Activated naive CD8-positive, alpha-beta T cell treated with anti-CD3 and anti-CD28 coated beads for 36 hours (primary cell): ENCODE results near the gene LAMTOR2. TPM values are rescaled to one million over a fixed set of nuclear protein-coding genes. Genes with fewer than 3 reads are reported as not detected.

Experiments
- DNase-seq: peaks from one replicate; pipeline ENCODE4 v3.0.0; 2021
- H3K27ac Mint-ChIP-seq: one replicate; pipeline ENCODE4 v1.8.0; 2022; ENCODE audit warnings: mild to moderate bottlenecking, moderate library complexity, mixed read lengths
- H3K27me3 Mint-ChIP-seq: one replicate; pipeline ENCODE4 v1.8.0; 2022; ENCODE audit warnings: mild to moderate bottlenecking, mixed read lengths
- H3K36me3 Mint-ChIP-seq: one replicate; pipeline ENCODE4 v1.8.0; 2021; ENCODE audit warnings: mild to moderate bottlenecking, mixed read lengths
- H3K4me1 Mint-ChIP-seq: one replicate; pipeline ENCODE4 v1.8.0; 2021; ENCODE audit warnings: mixed read lengths
- H3K4me3 Mint-ChIP-seq: one replicate; pipeline ENCODE4 v1.8.0; 2022; ENCODE audit warnings: mild to moderate bottlenecking, moderate library complexity, mixed read lengths
- H3K9me3 Mint-ChIP-seq: one replicate; pipeline ENCODE4 v1.8.0; 2022; ENCODE audit warnings: mixed read lengths
- total RNA-seq, 2 experiments: library from RNA; stranded (reverse); gene quantifications; one replicate each; pipeline ENCODE4 v1.2.3, GENCODE V29; 2021

The LAMTOR2 gene
- total RNA-seq: 10 to 100 TPM; 45.9 to 49.1 TPM

DNA sequence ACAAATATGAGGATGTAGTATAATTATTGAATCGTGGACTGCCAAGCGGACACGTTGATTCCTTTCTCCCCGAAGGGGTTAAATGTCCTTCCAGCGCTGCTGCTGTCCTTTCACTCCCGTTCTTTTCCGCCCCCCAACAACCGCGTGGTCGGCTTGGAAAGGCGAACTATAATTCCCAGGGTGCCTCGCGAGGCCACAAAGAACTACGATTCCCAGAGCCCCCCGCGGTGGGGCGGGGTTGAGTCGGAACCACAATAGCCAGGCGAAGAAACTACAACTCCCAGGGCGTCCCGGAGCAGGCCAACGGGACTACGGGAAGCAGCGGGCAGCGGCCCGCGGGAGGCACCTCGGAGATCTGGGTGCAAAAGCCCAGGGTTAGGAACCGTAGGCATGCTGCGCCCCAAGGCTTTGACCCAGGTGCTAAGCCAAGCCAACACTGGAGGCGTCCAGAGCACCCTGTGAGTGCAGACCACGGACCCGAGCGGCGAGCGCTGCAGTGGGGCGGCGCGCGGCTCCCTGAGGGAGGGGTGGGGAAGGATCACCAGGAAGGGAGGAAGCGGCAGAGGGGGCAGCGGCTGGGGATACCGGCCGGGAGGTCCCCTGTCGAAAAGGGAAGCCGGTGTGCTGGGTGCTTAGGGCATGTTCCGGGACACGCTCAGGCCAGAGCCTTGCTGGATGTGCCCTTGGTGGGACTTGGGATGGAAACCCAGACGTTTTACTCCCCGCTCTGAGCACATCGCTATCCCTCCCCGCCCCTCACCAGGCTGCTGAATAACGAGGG is at the start of gene LAMTOR2:
LAMTOR2 (plus strand) TSS at position 283 of the 781 bp plus-strand sequence; CDS start at position 391, 108 bp downstream.
- DNase-seq: peak; percentile 97
- peak within 1 kb of the TSS; percentile 95 for H3K4me3 Mint-ChIP-seq
- no peaks in the 10 kb centered on the region for H3K27me3 Mint-ChIP-seq
- H3K27ac Mint-ChIP-seq: peak within 1 kb of the TSS; percentile 93
- no peaks in the 10 kb centered on the region for H3K9me3 Mint-ChIP-seq
- H3K36me3 Mint-ChIP-seq: peaks cover 7% of the 10 kb centered on the region
- H3K4me1 Mint-ChIP-seq: peaks cover 32% of the 10 kb centered on the region

- Mint-ChIP-seq H3K36me3 (peaks cover 7% of the 10 kb centered on the region), H3K4me1 (peaks cover 14% of the 10 kb centered on the region), H3K27me3 (no peaks in the 10 kb centered on the region), H3K4me3 (no peak overlapping the region), H3K9me3 (no peaks in the 10 kb centered on the region), H3K27ac (no peak overlapping the region)
- no peak for DNase-seq
These were observed 49.6 kb upstream of the LAMTOR2 start for GRCh38 chr1:156004843-156005584.

DNA sequence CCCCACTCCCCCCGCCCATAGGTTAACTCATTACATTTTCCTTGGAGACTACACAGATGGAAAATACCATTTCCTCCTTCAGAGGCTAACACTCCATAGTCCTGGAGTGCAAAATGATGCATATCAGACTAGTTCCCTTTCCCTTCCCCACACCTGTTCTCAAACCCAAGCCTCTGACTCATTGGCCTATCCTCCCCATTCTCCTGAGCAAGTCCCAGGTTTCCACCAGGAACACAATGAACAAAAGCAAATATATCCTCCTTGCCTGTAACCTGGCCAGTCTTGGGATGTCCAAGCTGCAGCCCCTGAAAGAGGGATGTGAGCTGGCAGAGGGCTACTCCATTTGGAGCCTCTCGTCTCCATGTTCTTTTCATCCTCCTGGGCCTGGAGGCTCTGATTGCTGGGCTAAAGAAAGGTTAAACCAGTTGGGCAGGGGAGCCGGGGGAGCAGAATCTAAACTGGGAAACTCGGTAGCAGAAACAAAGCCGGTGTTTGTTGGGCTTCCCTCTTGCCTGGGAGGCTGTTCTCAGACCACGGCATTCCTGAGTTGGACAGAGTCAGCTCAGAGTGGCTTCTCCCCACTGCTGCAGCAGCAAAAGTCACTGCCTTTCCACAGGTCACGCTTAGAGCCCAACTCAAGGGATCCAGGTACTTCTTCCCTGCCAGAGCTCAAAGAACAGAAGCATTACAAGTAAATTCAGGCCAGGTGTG is 47.8 kb upstream of the LAMTOR2 start:
- no peak overlapping the region for H3K27ac Mint-ChIP-seq

DNA sequence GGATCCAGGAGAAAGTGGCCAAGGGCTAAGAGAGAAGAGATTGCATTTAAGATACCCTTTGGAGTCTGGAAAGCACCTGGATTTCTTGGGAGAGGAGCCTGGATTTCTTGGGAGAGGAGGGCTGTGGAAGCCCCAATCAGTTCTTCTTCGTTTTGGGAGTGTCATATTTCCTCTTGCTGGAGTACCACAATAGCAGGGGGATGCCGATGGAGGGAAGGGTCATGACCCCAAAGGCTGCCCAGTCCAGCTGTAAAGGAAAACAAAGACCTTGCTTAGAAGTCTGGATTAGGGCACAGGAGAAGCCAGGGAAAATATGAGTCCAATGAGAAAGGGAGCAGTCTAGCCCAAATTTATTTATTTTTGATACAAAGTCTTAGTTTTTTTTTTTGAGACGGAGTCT is 45.2 kb upstream of the LAMTOR2 start:
- no peak for DNase-seq
- Mint-ChIP-seq H3K27ac (no peak overlapping the region), H3K36me3 (peaks cover 21% of the 10 kb centered on the region), H3K4me3 (no peak overlapping the region), H3K9me3 (no peaks in the 10 kb centered on the region), H3K4me1 (peaks cover 15% of the 10 kb centered on the region), H3K27me3 (no peaks in the 10 kb centered on the region)

More for the DNA sequence above, 47.8 kb upstream of the LAMTOR2 start:
- no peak for DNase-seq
- Mint-ChIP-seq H3K4me1 (peaks cover 14% of the 10 kb centered on the region), H3K9me3 (no peaks in the 10 kb centered on the region), H3K4me3 (no peak overlapping the region), H3K27me3 (no peaks in the 10 kb centered on the region), H3K36me3 (peaks cover 19% of the 10 kb centered on the region)

DNA sequence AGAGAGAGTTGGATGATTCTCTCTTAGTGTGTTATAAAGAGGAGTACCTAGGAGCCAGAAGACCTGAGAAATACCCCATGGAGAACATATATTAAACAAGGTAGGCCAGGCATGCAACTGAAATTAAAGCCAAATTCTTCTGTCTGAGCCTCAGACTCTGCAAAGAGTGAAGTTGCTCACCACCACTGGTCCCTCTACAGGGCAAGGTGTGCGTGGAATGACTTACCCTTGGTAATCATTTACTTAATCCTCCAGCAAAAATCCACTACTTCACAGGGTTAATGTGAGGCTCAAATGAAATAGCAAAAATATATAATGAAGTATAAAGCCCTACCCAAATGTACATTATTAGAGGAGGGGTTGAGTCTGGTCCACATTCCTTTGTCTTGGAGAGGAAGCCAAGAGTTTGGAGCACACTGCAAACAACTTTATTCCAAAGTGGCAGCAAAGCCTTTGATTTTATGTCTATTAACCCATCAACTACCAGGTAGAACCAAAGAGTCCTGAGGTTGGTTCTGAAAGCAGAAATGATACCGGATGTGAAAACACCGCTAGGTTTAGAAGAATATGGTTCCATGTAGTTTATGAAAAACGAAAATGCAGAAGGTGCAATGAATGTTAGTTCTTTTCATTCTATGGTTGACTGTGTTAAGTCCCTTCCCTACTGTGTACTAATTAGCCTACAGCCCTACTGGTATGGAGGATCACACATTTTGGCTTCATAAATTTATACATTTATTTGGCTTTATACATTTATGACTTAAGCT is 42.3 kb upstream of the LAMTOR2 start:
- Mint-ChIP-seq H3K27me3 (no peaks in the 10 kb centered on the region), H3K9me3 (no peaks in the 10 kb centered on the region), H3K4me3 (no peak overlapping the region)

DNA sequence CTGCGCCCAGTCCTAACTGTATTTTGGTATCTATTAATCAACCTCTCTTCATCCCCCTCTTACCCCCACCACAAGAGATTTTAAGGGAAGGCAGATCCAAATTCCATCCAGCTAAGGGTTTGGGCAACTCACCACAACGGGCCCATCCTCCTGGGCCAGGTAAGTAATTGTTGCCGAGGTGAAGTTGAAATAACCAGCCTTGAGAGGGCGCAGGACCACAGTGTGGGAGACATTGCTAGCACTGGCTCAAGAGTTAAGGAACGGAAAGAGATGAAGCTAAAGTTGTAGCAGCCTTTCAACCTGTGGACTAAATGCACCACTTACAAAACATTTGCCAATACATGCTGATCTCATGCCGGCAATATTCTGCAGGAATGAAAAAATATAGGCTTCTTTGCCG is 39.8 kb upstream of the LAMTOR2 start:
- Mint-ChIP-seq H3K4me3 (no peak overlapping the region), H3K4me1 (peaks cover 14% of the 10 kb centered on the region), H3K27ac (no peak overlapping the region), H3K36me3 (peaks cover 37% of the 10 kb centered on the region), H3K27me3 (no peaks in the 10 kb centered on the region), H3K9me3 (no peaks in the 10 kb centered on the region)
- no peak for DNase-seq

More for the DNA sequence above, 42.3 kb upstream of the LAMTOR2 start:
- no peak for DNase-seq
- Mint-ChIP-seq H3K27ac (no peak overlapping the region), H3K36me3 (peaks cover 29% of the 10 kb centered on the region), H3K4me1 (peaks cover 6% of the 10 kb centered on the region)

DNA sequence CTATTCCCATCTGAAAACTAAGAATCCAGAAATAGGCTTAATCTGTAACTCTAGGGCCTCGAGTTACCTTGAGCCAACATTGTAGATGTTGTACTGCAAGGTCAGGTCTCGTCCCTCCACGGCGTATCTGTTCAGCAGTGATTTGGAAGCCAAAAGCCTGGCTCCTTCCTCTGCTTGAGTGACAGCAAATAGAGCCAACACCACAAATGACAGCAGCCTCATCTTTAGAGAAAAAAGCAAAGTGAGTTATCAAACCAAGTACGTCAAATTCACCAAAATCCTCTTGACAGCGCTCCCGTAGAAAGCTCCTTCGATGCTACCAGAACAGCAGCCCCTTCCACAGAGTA is 34.7 kb upstream of the LAMTOR2 start:
- peaks cover 20% of the 10 kb centered on the region for H3K4me1 Mint-ChIP-seq
- peaks cover 24% of the 10 kb centered on the region for H3K36me3 Mint-ChIP-seq
- H3K9me3 Mint-ChIP-seq: no peaks in the 10 kb centered on the region
- peaks cover 1% of the 10 kb centered on the region for H3K27me3 Mint-ChIP-seq
- no peak for DNase-seq
- peak overlapping the region; percentile 96 for H3K4me3 Mint-ChIP-seq
- peak overlapping the region; percentile 93 for H3K27ac Mint-ChIP-seq

GRCh38 chr1:156020293-156021092 is 34.1 kb upstream of the LAMTOR2 start, which contains the start of gene SSR2:
Gene SSR2, minus strand, starts transcription at chr1:156020951. Its CDS starts 784 bp downstream, at chr1:156020167.
- Mint-ChIP-seq H3K36me3 (peaks cover 24% of the 10 kb centered on the region), H3K27ac (peak within 1 kb of the TSS; percentile 93), H3K9me3 (no peaks in the 10 kb centered on the region), H3K27me3 (peaks cover 7% of the 10 kb centered on the region), H3K4me3 (peak within 1 kb of the TSS; percentile 96), H3K4me1 (peaks cover 20% of the 10 kb centered on the region)
- peak; percentile 85 for DNase-seq

GRCh38 chr1:156021093-156021428 is 33.5 kb upstream of the LAMTOR2 start:
- DNase-seq: no peak
- Mint-ChIP-seq H3K27ac (peak overlapping the region; percentile 93), H3K4me3 (peak overlapping the region; percentile 96), H3K36me3 (peaks cover 24% of the 10 kb centered on the region), H3K27me3 (peaks cover 13% of the 10 kb centered on the region), H3K4me1 (peaks cover 24% of the 10 kb centered on the region), H3K9me3 (no peaks in the 10 kb centered on the region)

GRCh38 chr1:156021954-156022353 is 32.6 kb upstream of the LAMTOR2 start:
- Mint-ChIP-seq H3K27me3 (peaks cover 13% of the 10 kb centered on the region), H3K36me3 (peaks cover 19% of the 10 kb centered on the region), H3K27ac (no peak overlapping the region), H3K9me3 (no peaks in the 10 kb centered on the region), H3K4me3 (no peak overlapping the region), H3K4me1 (peaks cover 21% of the 10 kb centered on the region)
- DNase-seq: no peak

DNA sequence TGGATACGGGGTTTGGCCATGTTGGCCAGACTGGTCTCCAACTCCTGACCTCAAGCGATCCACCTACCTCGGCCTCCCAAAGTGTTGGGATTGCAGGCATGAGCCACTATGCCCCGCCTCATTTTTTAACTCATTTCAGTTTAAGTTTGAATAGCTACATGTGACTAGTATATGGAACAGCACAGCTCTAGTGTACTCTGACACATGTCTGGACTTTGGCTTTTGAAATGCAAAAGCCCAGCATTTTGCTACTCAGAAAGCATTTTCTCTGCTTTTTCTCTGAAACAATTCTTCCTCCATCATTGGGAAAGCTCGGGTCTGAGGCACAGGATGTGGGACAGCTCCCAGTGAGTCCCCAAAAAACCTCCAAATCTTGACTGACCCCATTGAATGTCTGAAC is 29.8 kb upstream of the LAMTOR2 start:
- H3K4me3 Mint-ChIP-seq: no peak overlapping the region
- H3K36me3 Mint-ChIP-seq: peaks cover 6% of the 10 kb centered on the region
- H3K4me1 Mint-ChIP-seq: peaks cover 12% of the 10 kb centered on the region
- no peak for DNase-seq
- H3K9me3 Mint-ChIP-seq: no peaks in the 10 kb centered on the region
- H3K27ac Mint-ChIP-seq: no peak overlapping the region
- peaks cover 13% of the 10 kb centered on the region for H3K27me3 Mint-ChIP-seq

DNA sequence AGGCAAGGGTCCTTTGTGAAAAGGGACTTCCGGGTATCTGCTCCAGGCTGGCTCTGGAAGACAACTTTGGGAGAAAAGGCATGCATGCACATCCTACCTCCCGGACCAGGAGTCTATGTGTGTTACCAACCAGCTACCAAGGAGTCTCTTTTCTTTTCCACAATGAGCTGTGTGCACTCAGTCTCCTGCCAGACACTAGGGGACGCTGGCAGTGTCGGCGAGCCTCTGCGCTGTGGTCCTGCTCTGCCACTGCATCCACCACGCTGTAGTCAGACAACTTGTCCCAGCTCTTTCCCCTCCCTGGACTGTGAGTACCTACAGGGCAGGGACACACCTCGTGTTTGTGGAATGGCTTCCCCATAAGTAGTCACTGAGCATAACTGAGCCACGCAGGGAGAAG is 28.7 kb upstream of the LAMTOR2 start:
- no peak overlapping the region for H3K27ac Mint-ChIP-seq
- H3K4me3 Mint-ChIP-seq: no peak overlapping the region
- peaks cover 8% of the 10 kb centered on the region for H3K4me1 Mint-ChIP-seq
- DNase-seq: peak; percentile 45
- no peaks in the 10 kb centered on the region for H3K9me3 Mint-ChIP-seq
- peaks cover 13% of the 10 kb centered on the region for H3K27me3 Mint-ChIP-seq
- no peaks in the 10 kb centered on the region for H3K36me3 Mint-ChIP-seq

- H3K36me3 Mint-ChIP-seq: no peaks in the 10 kb centered on the region
These were observed 28.0 kb upstream of the LAMTOR2 start for GRCh38 chr1:156026588-156026987.

DNA sequence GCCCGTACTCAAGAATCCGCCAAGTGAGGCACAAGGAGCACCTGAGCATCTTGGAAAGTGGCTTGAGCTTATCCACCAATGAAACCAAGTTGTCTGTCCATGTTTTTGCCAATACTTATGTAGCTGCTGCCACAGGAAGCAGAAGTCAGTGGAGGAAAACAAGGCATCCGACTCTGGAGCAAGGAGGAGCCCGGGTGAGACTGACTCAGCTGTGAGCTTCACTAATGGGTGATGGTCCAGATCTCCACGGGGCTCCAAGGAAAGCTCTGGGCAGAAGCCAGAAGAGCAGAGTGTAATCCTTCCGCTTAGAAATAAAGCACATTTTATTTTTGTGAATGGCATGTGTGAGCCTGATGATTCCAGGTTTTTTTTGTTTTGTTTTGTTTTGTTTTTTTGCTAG is 21.6 kb upstream of the LAMTOR2 start:
- no peak overlapping the region for H3K4me3 Mint-ChIP-seq
- no peak for DNase-seq
- H3K9me3 Mint-ChIP-seq: no peaks in the 10 kb centered on the region
- H3K4me1 Mint-ChIP-seq: no peaks in the 10 kb centered on the region
- H3K27ac Mint-ChIP-seq: no peak overlapping the region
- no peaks in the 10 kb centered on the region for H3K27me3 Mint-ChIP-seq
- H3K36me3 Mint-ChIP-seq: peaks cover 3% of the 10 kb centered on the region

More at GRCh38 chr1:156026588-156026987, 28.0 kb upstream of the LAMTOR2 start:
- Mint-ChIP-seq H3K27ac (no peak overlapping the region), H3K4me1 (peaks cover 7% of the 10 kb centered on the region), H3K4me3 (no peak overlapping the region), H3K27me3 (peaks cover 13% of the 10 kb centered on the region), H3K9me3 (no peaks in the 10 kb centered on the region)
- DNase-seq: no peak
